ENCODE data around the gene NUP93.

DNA sequence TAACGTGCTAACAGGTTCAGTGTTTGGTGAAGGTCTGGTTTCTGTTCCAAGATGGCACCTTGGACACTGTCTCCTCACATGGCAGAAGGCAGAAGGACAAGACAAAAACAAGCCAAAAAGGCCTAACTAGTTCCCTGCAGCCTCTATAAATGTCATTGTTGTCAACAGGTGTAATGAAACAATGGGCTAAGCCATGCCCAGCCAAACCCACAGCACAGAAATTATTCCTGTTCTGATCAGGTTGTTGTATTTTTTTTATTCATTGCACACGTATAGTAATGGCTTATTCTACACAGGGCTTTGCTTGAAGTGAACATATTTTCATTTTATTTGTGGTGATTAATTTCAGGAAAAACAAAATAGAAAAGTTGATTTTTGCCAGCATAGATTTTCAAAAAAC, 16.1 kb upstream of the NUP93 start:
- TF ChIP-seq, protein P1, sequence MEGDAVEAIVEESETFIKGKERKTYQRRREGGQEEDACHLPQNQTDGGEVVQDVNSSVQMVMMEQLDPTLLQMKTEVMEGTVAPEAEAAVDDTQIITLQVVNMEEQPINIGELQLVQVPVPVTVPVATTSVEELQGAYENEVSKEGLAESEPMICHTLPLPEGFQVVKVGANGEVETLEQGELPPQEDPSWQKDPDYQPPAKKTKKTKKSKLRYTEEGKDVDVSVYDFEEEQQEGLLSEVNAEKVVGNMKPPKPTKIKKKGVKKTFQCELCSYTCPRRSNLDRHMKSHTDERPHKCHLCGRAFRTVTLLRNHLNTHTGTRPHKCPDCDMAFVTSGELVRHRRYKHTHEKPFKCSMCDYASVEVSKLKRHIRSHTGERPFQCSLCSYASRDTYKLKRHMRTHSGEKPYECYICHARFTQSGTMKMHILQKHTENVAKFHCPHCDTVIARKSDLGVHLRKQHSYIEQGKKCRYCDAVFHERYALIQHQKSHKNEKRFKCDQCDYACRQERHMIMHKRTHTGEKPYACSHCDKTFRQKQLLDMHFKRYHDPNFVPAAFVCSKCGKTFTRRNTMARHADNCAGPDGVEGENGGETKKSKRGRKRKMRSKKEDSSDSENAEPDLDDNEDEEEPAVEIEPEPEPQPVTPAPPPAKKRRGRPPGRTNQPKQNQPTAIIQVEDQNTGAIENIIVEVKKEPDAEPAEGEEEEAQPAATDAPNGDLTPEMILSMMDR (IDR thresholded peaks at IDR 0.05): no peak
- TF ChIP-seq, protein P2, sequence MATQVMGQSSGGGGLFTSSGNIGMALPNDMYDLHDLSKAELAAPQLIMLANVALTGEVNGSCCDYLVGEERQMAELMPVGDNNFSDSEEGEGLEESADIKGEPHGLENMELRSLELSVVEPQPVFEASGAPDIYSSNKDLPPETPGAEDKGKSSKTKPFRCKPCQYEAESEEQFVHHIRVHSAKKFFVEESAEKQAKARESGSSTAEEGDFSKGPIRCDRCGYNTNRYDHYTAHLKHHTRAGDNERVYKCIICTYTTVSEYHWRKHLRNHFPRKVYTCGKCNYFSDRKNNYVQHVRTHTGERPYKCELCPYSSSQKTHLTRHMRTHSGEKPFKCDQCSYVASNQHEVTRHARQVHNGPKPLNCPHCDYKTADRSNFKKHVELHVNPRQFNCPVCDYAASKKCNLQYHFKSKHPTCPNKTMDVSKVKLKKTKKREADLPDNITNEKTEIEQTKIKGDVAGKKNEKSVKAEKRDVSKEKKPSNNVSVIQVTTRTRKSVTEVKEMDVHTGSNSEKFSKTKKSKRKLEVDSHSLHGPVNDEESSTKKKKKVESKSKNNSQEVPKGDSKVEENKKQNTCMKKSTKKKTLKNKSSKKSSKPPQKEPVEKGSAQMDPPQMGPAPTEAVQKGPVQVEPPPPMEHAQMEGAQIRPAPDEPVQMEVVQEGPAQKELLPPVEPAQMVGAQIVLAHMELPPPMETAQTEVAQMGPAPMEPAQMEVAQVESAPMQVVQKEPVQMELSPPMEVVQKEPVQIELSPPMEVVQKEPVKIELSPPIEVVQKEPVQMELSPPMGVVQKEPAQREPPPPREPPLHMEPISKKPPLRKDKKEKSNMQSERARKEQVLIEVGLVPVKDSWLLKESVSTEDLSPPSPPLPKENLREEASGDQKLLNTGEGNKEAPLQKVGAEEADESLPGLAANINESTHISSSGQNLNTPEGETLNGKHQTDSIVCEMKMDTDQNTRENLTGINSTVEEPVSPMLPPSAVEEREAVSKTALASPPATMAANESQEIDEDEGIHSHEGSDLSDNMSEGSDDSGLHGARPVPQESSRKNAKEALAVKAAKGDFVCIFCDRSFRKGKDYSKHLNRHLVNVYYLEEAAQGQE (IDR thresholded peaks at IDR 0.05): no peak
- TF ChIP-seq, protein P3, sequence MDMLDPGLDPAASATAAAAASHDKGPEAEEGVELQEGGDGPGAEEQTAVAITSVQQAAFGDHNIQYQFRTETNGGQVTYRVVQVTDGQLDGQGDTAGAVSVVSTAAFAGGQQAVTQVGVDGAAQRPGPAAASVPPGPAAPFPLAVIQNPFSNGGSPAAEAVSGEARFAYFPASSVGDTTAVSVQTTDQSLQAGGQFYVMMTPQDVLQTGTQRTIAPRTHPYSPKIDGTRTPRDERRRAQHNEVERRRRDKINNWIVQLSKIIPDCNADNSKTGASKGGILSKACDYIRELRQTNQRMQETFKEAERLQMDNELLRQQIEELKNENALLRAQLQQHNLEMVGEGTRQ (IDR thresholded peaks at IDR 0.05): no peak
- TF ChIP-seq MAZ (IDR thresholded peaks at IDR 0.05; ENCODE audit: borderline replicate concordance, low read depth, low read length) (no peak), EP300 (IDR thresholded peaks at IDR 0.05) (no peak)
